GM10248 (cell line): Measurements from ENCODE around the gene SUFU.

ENCODE experiments used
- CTCF ChIA-PET: fragments of 300-600 bp; sonication (Branson Sonifier 250); formaldehyde crosslinking; extraction: SDS; loops from one replicate; lab custom pipeline; 2021; ENCODE audit warnings: antibody characterized with exemption; lab: Yijun Ruan, JAX
- POLR2A ChIA-PET: fragments of 350-650 bp; sonication (Branson Sonifier 250); formaldehyde crosslinking; extraction: SDS; loops from one replicate; lab custom pipeline; 2020; ENCODE audit warnings: antibody characterized with exemption; lab: Yijun Ruan, JAX
- DNase-seq: peaks from one replicate; pipeline ENCODE4 v3.0.0; 2012; ENCODE audit errors: extremely low spot score
- CTCF ChIP-seq: IDR thresholded peaks from 2 replicates; pipeline ENCODE4 v1.5.1; 2012; ENCODE audit warnings: mild to moderate bottlenecking, low read depth; ENCODE audit errors: extremely low read depth, missing control alignments, control extremely low read depth

The SUFU gene

GRCh38 chr10:102479651-102480050, 24.1 kb upstream of the SUFU start:
- ChIA-PET CTCF (interaction anchor here (1.0 to 6.4 kb wide), 33 partner anchors 9 to 328 kb away, joined by 3 to 73 read pairs (median 5); partner anchors contain the start of genes C10orf95, ELOVL3, NOLC1 and SUFU), POLR2A (interaction anchor here (0.8 kb wide), 1 partner anchor 11 kb away, joined by 3 read pairs; no protein-coding TSS in a partner anchor)
- DNase-seq, result no peak
- TF ChIP-seq CTCF, result no peak

GRCh38 chr10:102480396-102480795, 23.4 kb upstream of the SUFU start:
- POLR2A ChIA-PET, result interaction anchor here (0.6 to 0.8 kb wide), 2 partner anchors 11 to 220 kb away, joined by 3 to 8 read pairs; no protein-coding TSS in a partner anchor
- CTCF ChIA-PET, result interaction anchor here (1.4 to 6.4 kb wide), 12 partner anchors 12 to 250 kb away, joined by 3 to 73 read pairs (median 18); partner anchors contain the start of gene C10orf95
- DNase-seq, result no peak
- TF ChIP-seq CTCF, result no peak

GRCh38 chr10:102484021-102484420, 19.8 kb upstream of the SUFU start:
- TF ChIP-seq CTCF, result no peak
- CTCF ChIA-PET, result interaction anchor here (1.0 to 6.4 kb wide), 6 partner anchors 14 to 253 kb away, joined by 3 to 73 read pairs (median 7); partner anchors contain the start of genes ACTR1A and SUFU
- POLR2A ChIA-PET, result interaction anchor here (0.9 kb wide), 1 partner anchor 20 kb away, joined by 3 read pairs; the partner anchor contains the start of gene SUFU
- peak; percentile 4 for DNase-seq

GRCh38 chr10:102485093-102485784, 18.5 kb upstream of the SUFU start:
- ChIA-PET CTCF (interaction anchor here (1.0 to 1.8 kb wide), 4 partner anchors 9 to 316 kb away, joined by 3 to 4 read pairs (median 3); no protein-coding TSS in a partner anchor), POLR2A (no interaction called here)

GRCh38 chr10:102491136-102491535, 12.6 kb upstream of the SUFU start:
- ChIA-PET CTCF (interaction anchor here (0.9 kb wide), 1 partner anchor 12 kb away, joined by 3 read pairs; no protein-coding TSS in a partner anchor), POLR2A (no interaction called here)
- no peak for TF ChIP-seq CTCF
- DNase-seq, result no peak

More at GRCh38 chr10:102485093-102485784, 18.5 kb upstream of the SUFU start:
- no peak for TF ChIP-seq CTCF
- no peak for DNase-seq

GRCh38 chr10:102492344-102492939, 11.3 kb upstream of the SUFU start:
- ChIA-PET POLR2A (interaction anchor here (0.7 kb wide), 1 partner anchor 633 kb away, joined by 4 read pairs; no protein-coding TSS in a partner anchor), CTCF (no interaction called here)
- no peak for DNase-seq
- no peak for TF ChIP-seq CTCF
